ACC112 (cell line): ENCODE measurements around the gene TEN1.
"Not testable (repeated sequence)": the region's sequence is repeated elsewhere in the genome, so short reads cannot be mapped to it uniquely, and the experiment has no call there.

ENCODE experiments used
- H2AFZ ChIP-seq: fragments of 200-600 bp; sonication (generic); one replicate; pipeline ENCODE4 v1.6.0; 2017; ENCODE audit warnings: antibody characterized with exemption, low read length; ENCODE audit not compliant: unreplicated experiment
- H3K27ac ChIP-seq: fragments of 200-600 bp; sonication (generic); 2 replicates; pipeline ENCODE4 v1.5.1; 2014; ENCODE audit warnings: low read depth, mild to moderate bottlenecking, antibody characterized with exemption, low read length, moderate library complexity
- H3K27me3 ChIP-seq: fragments of 200-600 bp; sonication (generic); 2 replicates; pipeline ENCODE4 v1.6.1; 2014; ENCODE audit warnings: mild to moderate bottlenecking, antibody characterized with exemption, low read length, moderate library complexity, mixed read lengths; ENCODE audit not compliant: insufficient read depth
- H3K36me3 ChIP-seq: fragments of 200-600 bp; sonication (generic); 2 replicates; pipeline ENCODE4 v1.6.1; 2016; ENCODE audit warnings: mild to moderate bottlenecking, antibody characterized with exemption, low read length, moderate library complexity, mixed read lengths; ENCODE audit not compliant: insufficient read depth
- H3K4me1 ChIP-seq: fragments of 200-600 bp; sonication (generic); one replicate; pipeline ENCODE4 v1.6.1; 2016; ENCODE audit warnings: low read length, mixed read lengths; ENCODE audit not compliant: insufficient read depth, unreplicated experiment, control insufficient read depth
- H3K4me3 ChIP-seq: fragments of 200-600 bp; sonication (generic); 2 replicates; pipeline ENCODE4 v1.5.1; 2014; ENCODE audit warnings: mild to moderate bottlenecking, low read depth, low read length
- H3K79me2 ChIP-seq: fragments of 200-600 bp; sonication (generic); one replicate; pipeline ENCODE4 v1.6.0; 2016; ENCODE audit warnings: low read length; ENCODE audit not compliant: control insufficient read depth, unreplicated experiment, insufficient read depth

TEN1 gene

DNA sequence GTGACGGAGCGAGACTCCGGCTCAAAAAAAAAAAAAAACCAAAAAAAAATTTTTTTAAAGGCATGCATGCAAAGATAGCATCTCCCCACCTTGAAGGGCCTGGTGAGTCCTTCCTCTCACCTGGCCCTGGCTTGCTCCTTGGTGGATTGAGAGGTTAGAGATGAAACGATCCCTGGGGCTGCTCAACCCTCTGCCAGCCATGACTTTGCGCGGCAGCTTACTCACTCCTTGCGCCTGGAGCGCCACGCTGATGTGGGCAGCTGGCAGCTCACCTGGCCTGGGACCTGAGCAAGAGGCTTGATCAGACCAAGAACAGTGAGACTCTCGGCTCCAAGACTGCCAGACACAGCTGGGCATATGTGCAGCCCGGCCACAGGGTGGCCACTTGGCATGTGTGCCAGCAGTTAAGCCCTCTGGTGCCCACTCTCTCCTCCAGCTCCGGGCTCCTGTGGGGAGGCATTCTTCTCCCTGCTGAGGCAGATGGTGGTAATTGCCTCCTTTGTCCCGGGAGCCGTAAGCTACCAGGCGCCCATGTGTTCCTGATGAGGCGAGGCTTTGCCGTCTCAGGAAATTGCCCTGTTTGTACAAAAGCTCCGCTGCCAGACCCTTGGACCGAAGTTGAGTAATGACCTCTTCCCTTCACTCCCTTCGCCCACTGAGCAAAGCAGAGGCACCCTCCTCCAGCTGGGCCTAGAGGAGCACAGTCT lies 53.2 kb downstream of the TEN1 start:
- Histone ChIP-seq H3K79me2 (no peaks in the 10 kb centered on the region), H2AFZ (no peak overlapping the region), H3K4me3 (no peak overlapping the region), H3K36me3 (no peaks in the 10 kb centered on the region), H3K4me1 (peaks cover 5% of the 10 kb centered on the region), H3K27ac (no peak overlapping the region), H3K27me3 (no peaks in the 10 kb centered on the region)

DNA sequence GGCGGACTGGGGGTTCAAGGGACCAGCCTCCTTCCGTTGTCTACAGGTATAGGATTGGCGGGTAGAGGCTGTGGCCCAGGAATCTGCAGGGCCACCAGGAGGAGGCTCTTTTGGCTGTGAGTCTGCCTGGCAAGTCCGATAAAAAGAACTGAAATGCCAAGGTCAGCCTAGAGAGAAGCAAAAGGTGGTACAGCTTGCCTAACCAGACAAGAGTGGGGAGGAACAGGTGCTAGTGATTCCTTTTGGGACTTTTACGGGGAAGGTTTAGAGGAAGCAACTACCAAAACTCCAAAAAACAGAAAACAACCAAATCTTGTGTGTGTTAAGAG lies 53.7 kb downstream of the TEN1 start:
- peaks cover 5% of the 10 kb centered on the region for H3K4me1 ChIP-seq
- no peak overlapping the region for H2AFZ ChIP-seq
- no peaks in the 10 kb centered on the region for H3K79me2 ChIP-seq
- H3K4me3 ChIP-seq = no peak overlapping the region
- H3K36me3 ChIP-seq = no peaks in the 10 kb centered on the region
- H3K27ac ChIP-seq = no peak overlapping the region
- no peaks in the 10 kb centered on the region for H3K27me3 ChIP-seq

DNA sequence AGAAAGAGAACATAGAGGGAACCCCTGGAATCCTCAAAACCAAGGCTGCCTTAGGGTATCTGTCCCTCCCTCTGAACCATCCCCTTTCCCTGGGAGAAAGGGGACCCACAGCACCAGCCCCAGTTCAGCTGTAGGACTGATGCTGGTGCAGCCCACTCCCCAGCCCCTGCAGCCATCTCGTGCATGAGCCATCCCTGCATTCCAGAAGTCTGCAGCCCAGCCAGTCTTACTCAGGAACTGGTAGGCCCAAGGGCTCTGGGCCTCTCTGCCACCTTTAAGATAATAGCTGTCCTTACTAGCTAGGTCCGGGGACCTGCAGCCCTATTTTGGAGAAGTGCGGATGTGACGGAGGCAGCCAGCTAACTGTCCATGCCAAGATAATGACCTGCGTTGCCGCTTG lies 54.1 kb downstream of the TEN1 start:
- H2AFZ ChIP-seq = no peak overlapping the region
- no peaks in the 10 kb centered on the region for H3K27me3 ChIP-seq
- H3K36me3 ChIP-seq = no peaks in the 10 kb centered on the region
- no peak overlapping the region for H3K4me3 ChIP-seq
- H3K79me2 ChIP-seq = no peaks in the 10 kb centered on the region
- H3K27ac ChIP-seq = no peak overlapping the region
- peaks cover 5% of the 10 kb centered on the region for H3K4me1 ChIP-seq

DNA sequence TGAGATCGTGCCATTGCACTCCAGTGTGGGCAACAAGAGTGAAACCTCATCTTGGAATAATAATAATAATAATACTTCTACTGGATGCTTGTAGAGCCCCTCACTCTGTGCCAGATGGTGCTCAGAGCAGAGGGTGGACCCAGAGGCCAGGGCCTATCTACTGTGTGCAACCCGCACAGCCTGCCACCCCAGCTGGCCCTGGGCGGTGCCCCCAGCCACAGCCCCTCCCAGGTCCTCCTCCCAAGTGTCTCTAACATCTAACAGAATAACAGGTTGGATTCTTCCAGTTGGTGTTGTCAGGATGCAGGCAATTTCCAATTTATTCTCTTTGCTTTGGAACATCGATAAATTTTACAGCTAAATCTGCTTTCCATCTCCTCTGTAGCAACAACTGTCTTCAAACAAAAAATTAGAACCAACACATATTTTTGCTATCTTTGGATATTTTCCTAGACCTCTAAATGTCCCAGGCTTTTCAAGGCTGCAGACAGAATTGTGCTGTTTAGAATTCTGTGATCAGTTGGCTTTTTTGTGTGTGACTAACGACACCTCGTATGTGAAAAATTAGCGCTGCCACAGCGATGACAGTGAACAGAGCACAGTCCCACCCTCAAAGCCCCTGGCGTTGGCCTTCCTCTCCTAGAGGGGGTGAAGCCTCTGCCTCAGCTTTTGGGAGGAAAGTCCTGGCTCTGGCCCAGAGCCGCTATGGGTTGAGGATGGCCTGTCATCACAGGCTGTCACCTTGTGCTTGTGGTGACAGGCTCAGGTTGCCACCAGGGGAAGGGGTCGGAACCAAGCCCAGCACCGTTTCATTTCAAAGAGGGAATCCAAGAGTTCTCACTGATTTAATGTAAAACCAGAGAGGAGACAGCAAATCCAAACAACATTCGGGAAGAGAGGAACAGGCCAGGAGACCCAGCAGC lies 55.6 kb downstream of the TEN1 start:
- H3K4me1 ChIP-seq = peaks cover under 1% of the 10 kb centered on the region
- no peaks in the 10 kb centered on the region for H3K27me3 ChIP-seq
- H2AFZ ChIP-seq = no peak overlapping the region
- no peak overlapping the region for H3K27ac ChIP-seq
- no peak overlapping the region for H3K4me3 ChIP-seq
- H3K79me2 ChIP-seq = no peaks in the 10 kb centered on the region
- H3K36me3 ChIP-seq = peaks cover 8% of the 10 kb centered on the region

DNA sequence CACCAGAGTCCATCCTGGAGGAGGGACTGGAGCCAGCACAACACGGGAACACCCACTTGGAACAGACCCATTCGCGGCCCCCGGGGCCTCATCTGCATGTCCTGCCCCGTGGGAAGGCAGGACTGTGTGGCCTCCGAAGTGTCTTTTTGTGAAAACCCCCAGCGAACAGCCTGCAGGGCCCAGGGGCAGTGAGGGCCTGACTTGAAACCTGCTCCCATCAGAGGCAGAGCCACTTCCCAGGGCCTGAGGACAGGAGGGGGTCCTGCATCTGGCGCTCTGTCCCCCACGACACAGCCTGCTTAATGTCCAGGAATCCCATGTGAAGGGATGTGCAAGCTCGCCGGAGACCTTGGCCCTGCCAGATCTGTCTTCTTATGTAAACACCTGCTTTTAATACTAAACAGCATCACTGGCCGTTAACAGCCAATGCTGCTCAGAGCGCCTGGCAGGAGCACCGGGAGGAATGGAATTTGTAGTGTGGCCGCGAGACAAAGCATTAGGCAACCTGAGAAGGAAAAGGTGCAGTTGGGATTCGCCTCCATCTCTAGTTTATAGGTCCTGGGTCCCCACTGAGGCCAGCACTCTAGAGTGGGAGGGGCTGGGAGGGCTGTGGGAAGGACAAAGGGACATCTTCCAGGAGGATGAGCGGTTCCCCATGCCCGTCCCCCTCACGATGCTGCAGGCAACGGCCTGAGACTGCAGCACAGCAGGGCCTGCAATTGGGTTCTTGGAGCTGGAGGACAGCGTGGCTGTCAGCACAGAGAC lies 57.6 kb downstream of the TEN1 start:
- Histone ChIP-seq H3K27ac (no peak overlapping the region), H3K27me3 (no peaks in the 10 kb centered on the region), H3K36me3 (peaks cover 12% of the 10 kb centered on the region), H3K79me2 (no peaks in the 10 kb centered on the region), H3K4me1 (no peaks in the 10 kb centered on the region), H2AFZ (no peak overlapping the region), H3K4me3 (no peak overlapping the region)

DNA sequence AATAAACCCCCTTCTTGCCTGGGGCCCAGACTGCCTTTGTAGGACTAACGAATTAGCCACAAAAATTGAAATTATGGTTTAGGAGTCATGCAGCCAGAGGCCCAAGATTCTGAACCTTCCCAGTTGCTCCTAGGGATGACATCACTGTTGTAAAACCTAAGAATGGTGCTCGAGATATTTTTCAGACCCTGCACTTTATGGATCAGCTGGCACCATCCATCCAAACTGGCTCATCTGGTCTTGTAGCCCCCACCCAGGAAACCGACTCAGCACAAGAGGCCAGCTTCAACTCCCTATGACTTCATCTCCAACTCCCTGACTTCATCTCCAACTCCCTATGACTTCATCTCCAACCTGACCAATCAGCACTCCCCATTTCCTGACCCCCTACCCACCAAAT lies 59.0 kb downstream of the TEN1 start:
- Histone ChIP-seq H3K27ac (no peak overlapping the region), H2AFZ (no peak overlapping the region), H3K79me2 (no peaks in the 10 kb centered on the region), H3K36me3 (peaks cover 13% of the 10 kb centered on the region), H3K4me3 (no peak overlapping the region), H3K4me1 (no peaks in the 10 kb centered on the region), H3K27me3 (no peaks in the 10 kb centered on the region)

DNA sequence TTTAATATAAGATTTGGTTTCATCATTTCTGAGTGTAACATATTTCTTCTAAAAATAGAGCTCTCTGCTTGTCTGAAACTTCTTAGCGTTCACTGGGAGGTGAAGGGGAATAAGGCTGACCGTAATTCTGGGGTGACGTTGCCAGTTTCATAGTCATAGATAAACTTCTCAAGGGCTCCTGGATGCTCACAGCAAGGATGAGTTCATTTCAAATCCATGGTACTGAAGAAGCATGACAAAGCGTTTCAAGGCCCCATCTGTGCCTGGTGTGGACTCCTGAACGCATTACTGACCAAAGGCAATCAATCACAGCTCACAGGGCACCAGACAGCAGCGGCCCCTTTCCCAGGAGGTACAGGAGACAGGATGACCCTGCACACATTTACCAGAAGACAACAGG lies 60.1 kb downstream of the TEN1 start:
- H3K27ac ChIP-seq = no peak overlapping the region
- H3K4me1 ChIP-seq = no peaks in the 10 kb centered on the region
- H3K36me3 ChIP-seq = peaks cover 23% of the 10 kb centered on the region
- no peaks in the 10 kb centered on the region for H3K27me3 ChIP-seq
- H3K79me2 ChIP-seq = no peaks in the 10 kb centered on the region
- H3K4me3 ChIP-seq = no peak overlapping the region
- no peak overlapping the region for H2AFZ ChIP-seq

DNA sequence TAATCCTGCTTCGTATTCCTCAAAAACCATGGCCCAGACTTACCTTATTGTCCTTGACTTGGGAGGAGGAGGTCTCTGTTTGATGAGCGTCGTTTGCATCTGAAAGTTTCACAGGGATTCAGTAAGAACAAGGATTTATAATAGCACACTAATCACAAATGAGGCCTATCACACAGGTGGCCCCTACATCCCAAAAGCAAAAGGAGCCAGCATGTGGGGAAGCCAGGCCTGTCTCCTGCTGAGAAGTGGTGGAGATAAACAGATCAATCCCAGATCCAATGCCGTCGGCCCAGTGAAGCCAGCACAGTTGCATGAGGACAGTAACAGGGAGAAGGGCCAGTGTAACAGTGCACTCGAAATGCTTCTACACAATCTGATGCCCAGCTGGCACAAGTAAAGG lies 61.3 kb downstream of the TEN1 start:
- Histone ChIP-seq H3K79me2 (no peaks in the 10 kb centered on the region), H3K4me1 (no peaks in the 10 kb centered on the region), H3K4me3 (no peak overlapping the region), H3K27me3 (no peaks in the 10 kb centered on the region), H2AFZ (no peak overlapping the region), H3K36me3 (peaks cover 27% of the 10 kb centered on the region), H3K27ac (no peak overlapping the region)

DNA sequence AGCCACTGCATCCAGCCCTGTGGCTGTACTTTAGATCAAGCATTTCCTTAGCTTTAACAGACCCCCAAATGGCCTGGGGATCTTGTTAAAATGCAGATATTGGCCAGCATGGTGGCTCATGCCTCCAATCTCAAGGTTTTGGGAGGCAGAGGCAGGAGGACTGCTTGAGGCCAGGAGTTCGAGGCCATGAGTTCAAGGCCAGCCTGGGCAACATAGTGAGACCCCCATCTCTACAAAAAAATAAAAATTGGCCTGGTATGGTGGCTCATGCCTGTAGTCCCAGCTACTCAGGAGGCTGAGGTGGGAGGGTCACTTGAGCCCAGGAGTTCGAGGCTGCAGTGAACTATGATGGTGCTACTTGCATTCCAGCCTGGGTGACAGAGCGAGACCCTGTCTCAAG lies 63.8 kb downstream of the TEN1 start:
- H2AFZ ChIP-seq, H3K4me1 ChIP-seq, H3K27me3 ChIP-seq, H3K4me3 ChIP-seq, H3K27ac ChIP-seq, H3K79me2 ChIP-seq: not testable (repeated sequence)
- peaks cover 35% of the 10 kb centered on the region for H3K36me3 ChIP-seq

DNA sequence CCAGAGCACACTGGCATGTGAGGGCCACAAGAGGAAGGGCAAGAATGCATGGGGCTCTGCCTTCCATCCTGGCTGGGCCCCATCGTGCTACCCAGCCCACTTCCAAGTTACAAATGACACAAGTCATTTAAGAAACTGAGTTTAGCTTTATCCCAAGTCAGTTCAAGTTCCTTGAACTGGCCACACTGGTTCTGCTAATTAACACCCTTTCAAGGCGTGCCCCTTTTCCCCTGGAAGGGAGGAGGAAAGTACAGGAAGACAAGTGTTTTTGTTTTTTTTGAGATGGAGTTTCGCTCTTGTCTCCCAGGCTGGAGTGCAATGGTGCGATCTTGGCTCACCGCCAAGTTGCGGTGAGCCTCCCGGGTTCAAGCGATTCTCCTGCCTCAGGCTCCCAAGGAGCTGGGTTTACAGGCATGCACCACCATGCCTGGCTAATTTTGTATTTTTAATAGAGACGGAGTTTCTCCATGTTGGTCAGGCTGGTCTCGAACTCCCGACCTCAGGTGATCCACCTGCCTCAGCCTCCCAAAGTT lies 65.5 kb downstream of the TEN1 start:
- not testable (repeated sequence) for H3K79me2 ChIP-seq, H3K27me3 ChIP-seq, H2AFZ ChIP-seq, H3K4me3 ChIP-seq, H3K27ac ChIP-seq
- Histone ChIP-seq H3K4me1 (peaks cover 13% of the 10 kb centered on the region), H3K36me3 (peaks cover 40% of the 10 kb centered on the region; the same call in 1 of the 2 replicates)
